Measurements from ENCODE around the gene MLLT11.
A peak's percentile ranks its signal among the peaks of the same experiment; 100 is the strongest.

MLLT11 gene

DNA sequence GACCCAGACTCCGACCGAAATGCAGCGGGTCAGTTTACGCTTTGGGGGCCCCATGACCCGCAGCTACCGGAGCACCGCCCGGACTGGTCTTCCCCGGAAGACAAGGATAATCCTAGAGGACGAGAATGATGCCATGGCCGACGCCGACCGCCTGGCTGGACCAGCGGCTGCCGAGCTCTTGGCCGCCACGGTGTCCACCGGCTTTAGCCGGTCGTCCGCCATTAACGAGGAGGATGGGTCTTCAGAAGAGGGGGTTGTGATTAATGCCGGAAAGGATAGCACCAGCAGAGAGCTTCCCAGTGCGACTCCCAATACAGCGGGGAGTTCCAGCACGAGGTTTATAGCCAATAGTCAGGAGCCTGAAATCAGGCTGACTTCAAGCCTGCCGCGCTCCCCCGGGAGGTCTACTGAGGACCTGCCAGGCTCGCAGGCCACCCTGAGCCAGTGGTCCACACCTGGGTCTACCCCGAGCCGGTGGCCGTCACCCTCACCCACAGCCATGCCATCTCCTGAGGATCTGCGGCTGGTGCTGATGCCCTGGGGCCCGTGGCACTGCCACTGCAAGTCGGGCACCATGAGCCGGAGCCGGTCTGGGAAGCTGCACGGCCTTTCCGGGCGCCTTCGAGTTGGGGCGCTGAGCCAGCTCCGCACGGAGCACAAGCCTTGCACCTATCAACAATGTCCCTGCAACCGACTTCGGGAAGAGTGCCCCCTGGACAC is 12.1 kb upstream of the MLLT11 start:
- peak; percentile 39 for DNase-seq (ENCODE audit: low read depth)
- peak overlapping the region; percentile 79 for H3K4me3 ChIP-seq (ENCODE audit: low read length)
- TF ChIP-seq, protein P1, sequence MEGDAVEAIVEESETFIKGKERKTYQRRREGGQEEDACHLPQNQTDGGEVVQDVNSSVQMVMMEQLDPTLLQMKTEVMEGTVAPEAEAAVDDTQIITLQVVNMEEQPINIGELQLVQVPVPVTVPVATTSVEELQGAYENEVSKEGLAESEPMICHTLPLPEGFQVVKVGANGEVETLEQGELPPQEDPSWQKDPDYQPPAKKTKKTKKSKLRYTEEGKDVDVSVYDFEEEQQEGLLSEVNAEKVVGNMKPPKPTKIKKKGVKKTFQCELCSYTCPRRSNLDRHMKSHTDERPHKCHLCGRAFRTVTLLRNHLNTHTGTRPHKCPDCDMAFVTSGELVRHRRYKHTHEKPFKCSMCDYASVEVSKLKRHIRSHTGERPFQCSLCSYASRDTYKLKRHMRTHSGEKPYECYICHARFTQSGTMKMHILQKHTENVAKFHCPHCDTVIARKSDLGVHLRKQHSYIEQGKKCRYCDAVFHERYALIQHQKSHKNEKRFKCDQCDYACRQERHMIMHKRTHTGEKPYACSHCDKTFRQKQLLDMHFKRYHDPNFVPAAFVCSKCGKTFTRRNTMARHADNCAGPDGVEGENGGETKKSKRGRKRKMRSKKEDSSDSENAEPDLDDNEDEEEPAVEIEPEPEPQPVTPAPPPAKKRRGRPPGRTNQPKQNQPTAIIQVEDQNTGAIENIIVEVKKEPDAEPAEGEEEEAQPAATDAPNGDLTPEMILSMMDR (conservative IDR thresholded peaks at IDR 0.05; ENCODE audit: low read depth, low read length) = no peak

DNA sequence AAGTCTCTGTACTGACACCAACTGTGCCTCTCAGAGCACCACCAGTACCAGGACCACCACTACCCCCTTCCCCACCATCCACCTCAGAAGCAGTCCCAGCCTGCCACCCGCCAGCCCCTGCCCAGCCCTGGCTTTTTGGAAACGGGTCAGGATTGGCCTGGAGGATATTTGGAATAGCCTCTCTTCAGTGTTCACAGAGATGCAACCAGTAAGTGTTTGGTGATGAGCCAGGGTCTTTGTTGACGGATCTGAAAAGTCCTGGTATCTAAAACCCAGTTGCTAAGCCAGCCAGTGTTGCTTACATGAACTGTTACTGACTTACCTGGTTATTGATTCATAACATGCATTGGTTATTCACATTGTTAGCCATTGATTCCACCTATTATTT is 11.6 kb upstream of the MLLT11 start:
- peak overlapping the region; percentile 79 for H3K4me3 ChIP-seq (ENCODE audit: low read length)
- TF ChIP-seq, protein P1 (conservative IDR thresholded peaks at IDR 0.05; ENCODE audit: low read depth, low read length) = peak; percentile 66
- DNase-seq (ENCODE audit: low read depth) = no peak

DNA sequence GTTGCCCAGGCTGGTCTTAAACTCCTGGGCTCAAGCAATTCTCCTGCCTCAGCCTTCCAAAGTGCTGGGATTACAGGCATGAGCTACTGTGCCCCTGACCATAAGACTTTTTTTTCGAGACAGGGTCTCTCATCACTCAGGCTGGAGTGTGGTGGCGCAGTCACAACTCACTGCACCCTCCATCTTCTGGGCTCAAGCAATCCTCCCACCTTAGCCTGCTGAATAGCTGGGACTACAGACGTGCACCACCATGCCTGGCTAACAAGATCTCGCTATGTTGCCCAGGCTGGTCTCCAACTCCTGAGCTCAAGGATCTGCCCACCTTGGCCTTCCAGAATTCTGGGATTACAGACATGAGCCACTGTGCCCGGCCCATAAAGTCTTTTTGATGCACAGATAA is 10.7 kb upstream of the MLLT11 start:
- no peak for DNase-seq (ENCODE audit: low read depth)
- H3K4me3 ChIP-seq (ENCODE audit: low read length) = no peak overlapping the region
- TF ChIP-seq, protein P1 (conservative IDR thresholded peaks at IDR 0.05; ENCODE audit: low read depth, low read length) = no peak

DNA sequence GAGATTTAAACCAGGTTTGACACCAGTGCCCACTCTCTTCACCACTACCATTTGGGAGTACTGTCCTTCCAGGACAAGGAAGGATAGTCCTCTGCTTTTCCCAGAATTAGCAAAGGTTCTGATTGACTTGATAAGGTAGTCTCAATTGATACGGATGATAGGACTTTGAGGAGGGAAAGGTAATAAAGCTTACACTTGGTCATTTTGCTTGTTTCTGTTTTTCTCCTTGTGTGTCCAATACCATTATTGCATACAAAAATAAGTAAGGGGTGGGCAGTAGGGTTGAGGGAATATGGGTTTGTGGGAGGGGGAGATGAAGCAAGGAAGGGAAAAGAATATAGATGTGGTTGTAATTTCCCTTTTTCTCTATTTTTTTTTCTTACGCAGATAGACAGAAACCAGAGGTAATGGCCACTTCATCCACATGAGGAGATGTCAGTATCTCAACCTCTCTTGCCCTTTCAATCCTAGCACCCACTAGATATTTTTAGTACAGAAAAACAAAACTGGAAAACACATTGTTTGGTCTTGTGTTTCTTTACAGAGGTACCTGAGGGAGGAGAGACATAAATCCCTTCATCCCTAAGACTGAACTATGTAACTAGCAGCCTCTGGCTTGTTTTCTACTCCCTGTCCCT is 10.0 kb upstream of the MLLT11 start:
- H3K4me3 ChIP-seq (ENCODE audit: low read length) = no peak overlapping the region
- no peak for DNase-seq (ENCODE audit: low read depth)
- TF ChIP-seq, protein P1 (conservative IDR thresholded peaks at IDR 0.05; ENCODE audit: low read depth, low read length) = no peak

DNA sequence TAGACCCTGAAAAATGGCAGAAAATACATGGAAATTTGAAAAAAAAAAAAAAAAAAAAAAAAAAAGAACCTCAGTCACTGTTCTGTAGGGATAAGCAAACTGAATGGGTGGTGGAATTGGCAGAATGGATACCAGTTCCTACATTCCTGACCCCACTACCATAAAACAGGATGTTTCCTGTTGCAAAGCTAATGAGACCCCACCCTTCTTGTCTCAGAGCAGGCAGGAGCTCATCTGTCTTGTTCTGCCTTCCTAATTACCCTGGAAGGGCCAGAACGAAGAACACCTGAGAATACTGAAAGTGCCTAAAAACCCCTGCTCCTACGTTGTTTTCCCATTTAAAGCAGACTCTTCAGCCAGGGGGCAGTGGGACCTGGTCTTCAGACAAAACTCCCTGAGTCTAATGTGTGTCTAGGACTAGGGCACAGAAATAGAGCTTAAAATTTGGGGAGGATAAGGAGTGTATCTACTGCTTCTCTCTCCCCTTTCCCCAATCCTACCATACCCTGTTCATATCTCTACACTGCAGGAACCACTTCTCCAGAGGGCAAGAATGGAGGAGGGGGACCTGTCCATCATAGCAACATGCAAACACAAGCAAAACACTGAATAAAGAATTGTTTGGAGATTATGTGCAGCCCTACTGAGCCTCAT is 8.7 kb upstream of the MLLT11 start:
- no peak for DNase-seq (ENCODE audit: low read depth)
- TF ChIP-seq, protein P1 (conservative IDR thresholded peaks at IDR 0.05; ENCODE audit: low read depth, low read length) = no peak
- H3K4me3 ChIP-seq (ENCODE audit: low read length) = no peak overlapping the region

DNA sequence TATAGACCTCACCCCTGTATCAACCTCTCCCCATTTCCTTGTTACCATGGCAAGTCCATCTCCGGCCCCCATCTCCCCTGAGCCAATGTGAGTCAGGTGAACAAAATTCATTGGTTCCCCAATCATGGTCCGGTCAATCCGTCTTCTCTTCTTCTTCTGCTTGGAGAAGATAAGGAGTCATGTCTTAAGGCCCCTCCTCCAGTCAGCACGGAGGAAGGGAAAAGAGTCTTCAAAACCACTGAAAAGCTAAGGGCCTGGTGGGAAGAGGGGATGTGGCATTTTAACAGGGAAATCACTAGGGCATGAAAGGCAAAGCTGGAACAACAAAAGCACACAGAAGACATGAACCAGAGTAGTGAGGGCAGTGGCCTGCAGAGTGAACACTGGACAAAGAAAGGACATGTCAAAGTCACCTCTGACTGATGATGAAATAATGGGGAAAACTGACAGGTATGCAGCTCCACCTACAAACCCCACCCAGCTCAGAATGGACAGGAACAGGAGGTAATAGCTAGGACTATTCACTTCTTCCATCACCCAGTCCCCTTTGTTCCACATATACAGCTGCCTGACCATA is 5.1 kb upstream of the MLLT11 start:
- H3K4me3 ChIP-seq (ENCODE audit: low read length) = no peak overlapping the region
- TF ChIP-seq, protein P1 (conservative IDR thresholded peaks at IDR 0.05; ENCODE audit: low read depth, low read length) = no peak
- DNase-seq (ENCODE audit: low read depth) = no peak

All from retinal pigment epithelial cell (primary cell).